Measurements from ENCODE around the gene SLC39A2. TPM values are rescaled to one million over a fixed set of nuclear protein-coding genes. Genes with fewer than 3 reads are reported as not detected.

Gene SLC39A2
- total and polyA plus RNA-seq, 2 experiments from 2014 or later, result not detected

DNA sequence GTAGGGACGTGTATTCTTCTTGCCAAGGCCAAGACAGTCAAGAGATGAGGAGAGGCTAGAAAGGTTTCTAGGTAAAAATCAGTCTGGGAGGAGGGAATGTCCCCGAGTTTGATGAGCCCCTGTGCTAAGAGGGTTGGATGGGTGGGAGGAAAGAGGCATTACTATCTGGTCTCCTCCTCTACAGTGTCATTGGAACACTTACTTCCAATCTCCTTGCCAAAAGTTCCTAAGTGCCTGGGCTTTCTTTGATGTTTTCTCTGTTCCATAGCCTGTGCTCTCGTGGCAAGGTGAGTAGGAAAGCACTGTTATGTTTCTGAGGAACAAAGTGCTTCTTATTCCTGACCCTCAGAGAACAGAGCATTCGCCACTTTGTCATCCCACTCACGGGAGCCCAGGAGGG lies 35.6 kb downstream of the SLC39A2 start, which contains the start of gene RNASE13:
Gene RNASE13, minus strand, starts transcription at position 101 of the 400 bp plus-strand sequence. CDS start 519 bp downstream, outside the sequence.
- Mint-ChIP-seq H3K4me3 (no peak within 1 kb of the TSS), H3K27me3 (ENCODE audit: insufficient read depth, low read depth, poor library complexity) (peaks cover 14% of the 10 kb centered on the region), H3K4me1 (peaks cover 18% of the 10 kb centered on the region), H3K36me3 (ENCODE audit: low read depth) (no peaks in the 10 kb centered on the region; the same call in 2 of the 3 replicates), H3K27ac (no peak within 1 kb of the TSS), H3K9me3 (no peaks in the 10 kb centered on the region)
- no peaks in the 10 kb centered on the region for H3K36me3 ChIP-seq (ENCODE audit: insufficient read depth)
- H3K79me2 ChIP-seq (replicated peaks; ENCODE audit: insufficient read depth), result no peaks in the 10 kb centered on the region
- TF ChIP-seq NANOG (IDR thresholded peaks at IDR 0.05; ENCODE audit: borderline replicate concordance) (no peak), EZH2phosphoT487 (IDR thresholded peaks at IDR 0.05; ENCODE audit: unreplicated experiment) (no peak), CREB1 (CRISPR knock-in tag; IDR thresholded peaks at IDR 0.05; ENCODE audit: low read depth) (no peak), EZH2 (IDR thresholded peaks at IDR 0.05; ENCODE audit: low read depth, unreplicated experiment) (no peak), ZNF331 (CRISPR knock-in tag; IDR thresholded peaks at IDR 0.05; ENCODE audit: low read depth) (no peak)
- TF ChIP-seq, protein P1, sequence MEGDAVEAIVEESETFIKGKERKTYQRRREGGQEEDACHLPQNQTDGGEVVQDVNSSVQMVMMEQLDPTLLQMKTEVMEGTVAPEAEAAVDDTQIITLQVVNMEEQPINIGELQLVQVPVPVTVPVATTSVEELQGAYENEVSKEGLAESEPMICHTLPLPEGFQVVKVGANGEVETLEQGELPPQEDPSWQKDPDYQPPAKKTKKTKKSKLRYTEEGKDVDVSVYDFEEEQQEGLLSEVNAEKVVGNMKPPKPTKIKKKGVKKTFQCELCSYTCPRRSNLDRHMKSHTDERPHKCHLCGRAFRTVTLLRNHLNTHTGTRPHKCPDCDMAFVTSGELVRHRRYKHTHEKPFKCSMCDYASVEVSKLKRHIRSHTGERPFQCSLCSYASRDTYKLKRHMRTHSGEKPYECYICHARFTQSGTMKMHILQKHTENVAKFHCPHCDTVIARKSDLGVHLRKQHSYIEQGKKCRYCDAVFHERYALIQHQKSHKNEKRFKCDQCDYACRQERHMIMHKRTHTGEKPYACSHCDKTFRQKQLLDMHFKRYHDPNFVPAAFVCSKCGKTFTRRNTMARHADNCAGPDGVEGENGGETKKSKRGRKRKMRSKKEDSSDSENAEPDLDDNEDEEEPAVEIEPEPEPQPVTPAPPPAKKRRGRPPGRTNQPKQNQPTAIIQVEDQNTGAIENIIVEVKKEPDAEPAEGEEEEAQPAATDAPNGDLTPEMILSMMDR (conservative IDR thresholded peaks at IDR 0.05; ENCODE audit: low read depth in 2 of 2), result no peak
- no peaks in the 10 kb centered on the region for H3F3A ChIP-seq (replicated peaks; ENCODE audit: low read depth)
- no peaks in the 10 kb centered on the region for H4K20me1 ChIP-seq (replicated peaks; ENCODE audit: insufficient read depth)
- no peak within 1 kb of the TSS for H3K4me3 ChIP-seq
- H3K27ac ChIP-seq (ENCODE audit: low read depth), result no peak within 1 kb of the TSS
- DNase-seq (ENCODE audit: low spot score), result no peak
- no peak within 1 kb of the TSS for H3K4me2 ChIP-seq
- H2AFZ ChIP-seq, result no peak within 1 kb of the TSS; the same call in 1 of the 2 replicates
- peaks cover 6% of the 10 kb centered on the region; the same call in 1 of the 2 replicates for H3K9me2 ChIP-seq (ENCODE audit: insufficient read depth)
- H3K27me3 ChIP-seq (ENCODE audit: insufficient read depth), result no peaks in the 10 kb centered on the region
- no peak for ATAC-seq
- H3K4me1 ChIP-seq (ENCODE audit: insufficient read depth), result peaks cover 8% of the 10 kb centered on the region

DNA sequence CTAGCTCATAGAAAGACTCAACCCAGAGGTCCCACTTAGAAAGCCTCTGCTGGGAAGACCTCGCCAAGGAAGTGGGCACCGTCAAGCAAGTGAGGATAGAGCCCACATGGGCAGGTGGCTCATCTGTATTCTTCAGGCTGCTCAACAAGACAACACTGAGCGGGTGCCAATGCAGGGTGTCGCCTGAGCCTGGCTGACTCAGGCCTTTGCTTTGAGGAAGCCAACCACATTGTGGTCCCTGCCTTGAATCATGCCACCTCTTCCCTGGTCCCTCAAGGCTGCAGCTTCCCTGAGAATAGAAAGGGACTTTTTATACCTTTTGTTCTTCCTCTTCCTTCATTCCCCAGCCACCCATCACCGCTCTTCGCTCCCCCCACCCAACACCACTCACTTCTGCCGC lies 37.7 kb downstream of the SLC39A2 start:
- Mint-ChIP-seq H3K4me3 (no peak overlapping the region), H3K27me3 (ENCODE audit: insufficient read depth, low read depth, poor library complexity) (peaks cover 19% of the 10 kb centered on the region), H3K27ac (no peak overlapping the region), H3K9me3 (no peaks in the 10 kb centered on the region), H3K4me1 (peaks cover 26% of the 10 kb centered on the region), H3K36me3 (ENCODE audit: low read depth) (no peaks in the 10 kb centered on the region; the same call in 2 of the 3 replicates)
- no peak overlapping the region for H3K27ac ChIP-seq (ENCODE audit: low read depth)
- no peaks in the 10 kb centered on the region for H3K9me2 ChIP-seq (ENCODE audit: insufficient read depth)
- no peaks in the 10 kb centered on the region for H4K20me1 ChIP-seq (replicated peaks; ENCODE audit: insufficient read depth)
- H3K79me2 ChIP-seq (replicated peaks; ENCODE audit: insufficient read depth), result no peaks in the 10 kb centered on the region
- no peak for ATAC-seq
- no peaks in the 10 kb centered on the region for H3K27me3 ChIP-seq (ENCODE audit: insufficient read depth)
- no peak overlapping the region for H2AFZ ChIP-seq
- no peaks in the 10 kb centered on the region for H3F3A ChIP-seq (replicated peaks; ENCODE audit: low read depth)
- no peak overlapping the region for H3K4me2 ChIP-seq
- DNase-seq (ENCODE audit: low spot score), result no peak
- peaks cover 10% of the 10 kb centered on the region for H3K4me1 ChIP-seq (ENCODE audit: insufficient read depth)
- H3K36me3 ChIP-seq (ENCODE audit: insufficient read depth), result no peaks in the 10 kb centered on the region
- no peak overlapping the region for H3K4me3 ChIP-seq
- TF ChIP-seq ZNF114 (CRISPR knock-in tag; IDR thresholded peaks at IDR 0.05) (no peak), EZH2 (IDR thresholded peaks at IDR 0.05; ENCODE audit: low read depth, unreplicated experiment) (no peak), POLR2AphosphoS5 (IDR thresholded peaks at IDR 0.05; ENCODE audit: low read depth) (no peak), NANOG (IDR thresholded peaks at IDR 0.05; ENCODE audit: borderline replicate concordance) (no peak)
- TF ChIP-seq, protein P2, sequence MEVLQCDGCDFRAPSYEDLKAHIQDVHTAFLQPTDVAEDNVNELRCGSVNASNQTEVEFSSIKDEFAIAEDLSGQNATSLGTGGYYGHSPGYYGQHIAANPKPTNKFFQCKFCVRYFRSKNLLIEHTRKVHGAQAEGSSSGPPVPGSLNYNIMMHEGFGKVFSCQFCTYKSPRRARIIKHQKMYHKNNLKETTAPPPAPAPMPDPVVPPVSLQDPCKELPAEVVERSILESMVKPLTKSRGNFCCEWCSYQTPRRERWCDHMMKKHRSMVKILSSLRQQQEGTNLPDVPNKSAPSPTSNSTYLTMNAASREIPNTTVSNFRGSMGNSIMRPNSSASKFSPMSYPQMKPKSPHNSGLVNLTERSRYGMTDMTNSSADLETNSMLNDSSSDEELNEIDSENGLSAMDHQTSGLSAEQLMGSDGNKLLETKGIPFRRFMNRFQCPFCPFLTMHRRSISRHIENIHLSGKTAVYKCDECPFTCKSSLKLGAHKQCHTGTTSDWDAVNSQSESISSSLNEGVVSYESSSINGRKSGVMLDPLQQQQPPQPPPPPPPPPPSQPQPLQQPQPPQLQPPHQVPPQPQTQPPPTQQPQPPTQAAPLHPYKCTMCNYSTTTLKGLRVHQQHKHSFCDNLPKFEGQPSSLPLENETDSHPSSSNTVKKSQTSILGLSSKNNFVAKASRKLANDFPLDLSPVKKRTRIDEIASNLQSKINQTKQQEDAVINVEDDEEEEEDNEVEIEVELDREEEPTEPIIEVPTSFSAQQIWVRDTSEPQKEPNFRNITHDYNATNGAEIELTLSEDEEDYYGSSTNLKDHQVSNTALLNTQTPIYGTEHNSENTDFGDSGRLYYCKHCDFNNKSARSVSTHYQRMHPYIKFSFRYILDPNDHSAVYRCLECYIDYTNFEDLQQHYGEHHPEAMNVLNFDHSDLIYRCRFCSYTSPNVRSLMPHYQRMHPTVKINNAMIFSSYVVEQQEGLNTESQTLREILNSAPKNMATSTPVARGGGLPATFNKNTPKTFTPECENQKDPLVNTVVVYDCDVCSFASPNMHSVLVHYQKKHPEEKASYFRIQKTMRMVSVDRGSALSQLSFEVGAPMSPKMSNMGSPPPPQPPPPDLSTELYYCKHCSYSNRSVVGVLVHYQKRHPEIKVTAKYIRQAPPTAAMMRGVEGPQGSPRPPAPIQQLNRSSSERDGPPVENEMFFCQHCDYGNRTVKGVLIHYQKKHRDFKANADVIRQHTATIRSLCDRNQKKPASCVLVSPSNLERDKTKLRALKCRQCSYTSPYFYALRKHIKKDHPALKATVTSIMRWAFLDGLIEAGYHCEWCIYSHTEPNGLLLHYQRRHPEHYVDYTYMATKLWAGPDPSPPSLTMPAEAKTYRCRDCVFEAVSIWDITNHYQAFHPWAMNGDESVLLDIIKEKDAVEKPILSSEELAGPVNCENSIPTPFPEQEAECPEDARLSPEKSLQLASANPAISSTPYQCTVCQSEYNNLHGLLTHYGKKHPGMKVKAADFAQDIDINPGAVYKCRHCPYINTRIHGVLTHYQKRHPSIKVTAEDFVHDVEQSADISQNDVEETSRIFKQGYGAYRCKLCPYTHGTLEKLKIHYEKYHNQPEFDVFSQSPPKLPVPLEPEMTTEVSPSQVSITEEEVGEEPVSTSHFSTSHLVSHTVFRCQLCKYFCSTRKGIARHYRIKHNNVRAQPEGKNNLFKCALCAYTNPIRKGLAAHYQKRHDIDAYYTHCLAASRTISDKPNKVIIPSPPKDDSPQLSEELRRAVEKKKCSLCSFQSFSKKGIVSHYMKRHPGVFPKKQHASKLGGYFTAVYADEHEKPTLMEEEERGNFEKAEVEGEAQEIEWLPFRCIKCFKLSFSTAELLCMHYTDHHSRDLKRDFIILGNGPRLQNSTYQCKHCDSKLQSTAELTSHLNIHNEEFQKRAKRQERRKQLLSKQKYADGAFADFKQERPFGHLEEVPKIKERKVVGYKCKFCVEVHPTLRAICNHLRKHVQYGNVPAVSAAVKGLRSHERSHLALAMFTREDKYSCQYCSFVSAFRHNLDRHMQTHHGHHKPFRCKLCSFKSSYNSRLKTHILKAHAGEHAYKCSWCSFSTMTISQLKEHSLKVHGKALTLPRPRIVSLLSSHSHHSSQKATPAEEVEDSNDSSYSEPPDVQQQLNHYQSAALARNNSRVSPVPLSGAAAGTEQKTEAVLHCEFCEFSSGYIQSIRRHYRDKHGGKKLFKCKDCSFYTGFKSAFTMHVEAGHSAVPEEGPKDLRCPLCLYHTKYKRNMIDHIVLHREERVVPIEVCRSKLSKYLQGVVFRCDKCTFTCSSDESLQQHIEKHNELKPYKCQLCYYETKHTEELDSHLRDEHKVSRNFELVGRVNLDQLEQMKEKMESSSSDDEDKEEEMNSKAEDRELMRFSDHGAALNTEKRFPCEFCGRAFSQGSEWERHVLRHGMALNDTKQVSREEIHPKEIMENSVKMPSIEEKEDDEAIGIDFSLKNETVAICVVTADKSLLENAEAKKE (CRISPR knock-in tag; IDR thresholded peaks at IDR 0.05), result no peak
- TF ChIP-seq, protein P1 (conservative IDR thresholded peaks at IDR 0.05; ENCODE audit: low read depth in 2 of 2), result no peak
- TF ChIP-seq, protein P3, sequence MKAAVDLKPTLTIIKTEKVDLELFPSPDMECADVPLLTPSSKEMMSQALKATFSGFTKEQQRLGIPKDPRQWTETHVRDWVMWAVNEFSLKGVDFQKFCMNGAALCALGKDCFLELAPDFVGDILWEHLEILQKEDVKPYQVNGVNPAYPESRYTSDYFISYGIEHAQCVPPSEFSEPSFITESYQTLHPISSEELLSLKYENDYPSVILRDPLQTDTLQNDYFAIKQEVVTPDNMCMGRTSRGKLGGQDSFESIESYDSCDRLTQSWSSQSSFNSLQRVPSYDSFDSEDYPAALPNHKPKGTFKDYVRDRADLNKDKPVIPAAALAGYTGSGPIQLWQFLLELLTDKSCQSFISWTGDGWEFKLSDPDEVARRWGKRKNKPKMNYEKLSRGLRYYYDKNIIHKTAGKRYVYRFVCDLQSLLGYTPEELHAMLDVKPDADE (IDR thresholded peaks at IDR 0.05), result no peak
